Measurements from ENCODE around the gene ZG16B. TPM values are rescaled to one million over a fixed set of nuclear protein-coding genes. Genes with fewer than 3 reads are reported as not detected.

The ZG16B gene
- total RNA-seq, 2 experiments from 2014 or later = 3.6 to 7.0 TPM

- no peak for DNase-seq
Observed at GRCh38 chr16:2835638-2836493, 5.8 kb downstream of the ZG16B start.

GRCh38 chr16:2836646-2837508, 6.8 kb downstream of the ZG16B start:
- Mint-ChIP-seq H3K4me1 (peaks cover 11% of the 10 kb centered on the region), H3K4me3 (no peak overlapping the region), H3K36me3 (no peaks in the 10 kb centered on the region), H3K27ac (no peak overlapping the region), H3K9me3 (ENCODE audit: low read depth) (peaks cover 2% of the 10 kb centered on the region), H3K27me3 (peaks cover 11% of the 10 kb centered on the region)
- DNase-seq = no peak
- no peak for ATAC-seq
- CTCF ChIA-PET = no interaction called here

More at GRCh38 chr16:2835638-2836493, 5.8 kb downstream of the ZG16B start:
- Mint-ChIP-seq H3K4me3 (no peak overlapping the region), H3K27me3 (peaks cover 11% of the 10 kb centered on the region), H3K36me3 (no peaks in the 10 kb centered on the region), H3K4me1 (peaks cover 5% of the 10 kb centered on the region), H3K9me3 (ENCODE audit: low read depth) (peaks cover 2% of the 10 kb centered on the region), H3K27ac (no peak overlapping the region)
- CTCF ChIA-PET = no interaction called here
- no peak for ATAC-seq

GRCh38 chr16:2838928-2839327, 8.8 kb downstream of the ZG16B start:
- CTCF ChIA-PET = interaction anchor here (0.6 to 3.8 kb wide), 23 partner anchors 9 to 304 kb away, joined by 3 to 94 read pairs (median 5); partner anchors contain the start of genes FLYWCH1, FLYWCH2 and PRSS21
- ATAC-seq (peak; percentile 82), DNase-seq (peak; percentile 74)
- H3K36me3 Mint-ChIP-seq = peaks cover 2% of the 10 kb centered on the region
- peaks cover 24% of the 10 kb centered on the region for H3K4me1 Mint-ChIP-seq
- no peaks in the 10 kb centered on the region for H3K9me3 Mint-ChIP-seq (ENCODE audit: low read depth)
- no peak overlapping the region for H3K4me3 Mint-ChIP-seq
- H3K27ac Mint-ChIP-seq = no peak overlapping the region
- peaks cover 5% of the 10 kb centered on the region for H3K27me3 Mint-ChIP-seq

- DNase-seq = no peak
- H3K27me3 Mint-ChIP-seq = peaks cover 5% of the 10 kb centered on the region
- H3K4me3 Mint-ChIP-seq = no peak overlapping the region
- H3K27ac Mint-ChIP-seq = no peak overlapping the region
- ATAC-seq = no peak
- CTCF ChIA-PET = interaction anchor here (0.6 to 3.8 kb wide), 20 partner anchors 8 to 130 kb away, joined by 3 to 94 read pairs (median 6); partner anchors contain the start of genes FLYWCH1, FLYWCH2 and PAQR4
- peaks cover 2% of the 10 kb centered on the region for H3K36me3 Mint-ChIP-seq
- no peaks in the 10 kb centered on the region for H3K9me3 Mint-ChIP-seq (ENCODE audit: low read depth)
- peaks cover 25% of the 10 kb centered on the region for H3K4me1 Mint-ChIP-seq
Observed at GRCh38 chr16:2839650-2840450, 9.7 kb downstream of the ZG16B start.

- Mint-ChIP-seq H3K4me3 (no peak overlapping the region), H3K27me3 (peaks cover 2% of the 10 kb centered on the region), H3K27ac (no peak overlapping the region), H3K36me3 (peaks cover 2% of the 10 kb centered on the region), H3K9me3 (ENCODE audit: low read depth) (no peaks in the 10 kb centered on the region), H3K4me1 (peaks cover 32% of the 10 kb centered on the region)
- CTCF ChIA-PET = interaction anchor here (1.4 to 3.8 kb wide), 3 partner anchors 26 to 129 kb away, joined by 3 to 94 read pairs (median 36); partner anchors contain the start of gene PAQR4
- DNase-seq = no peak
- no peak for ATAC-seq
Observed at GRCh38 chr16:2840914-2841313, 10.8 kb downstream of the ZG16B start.

- H3K9me3 Mint-ChIP-seq (ENCODE audit: low read depth) = no peaks in the 10 kb centered on the region
- H3K27ac Mint-ChIP-seq = peak overlapping the region; percentile 83
- peaks cover 39% of the 10 kb centered on the region for H3K4me1 Mint-ChIP-seq
- peak overlapping the region; percentile 62 for H3K4me3 Mint-ChIP-seq
- ATAC-seq (no peak), DNase-seq (no peak)
- peaks cover 2% of the 10 kb centered on the region for H3K27me3 Mint-ChIP-seq
- H3K36me3 Mint-ChIP-seq = peaks cover 2% of the 10 kb centered on the region
- CTCF ChIA-PET = interaction anchor here (1.0 to 4.0 kb wide), 9 partner anchors 12 to 248 kb away, joined by 3 to 36 read pairs (median 3); partner anchors contain the start of gene FLYWCH2
Observed at GRCh38 chr16:2841606-2842339, 11.7 kb downstream of the ZG16B start.

GRCh38 chr16:2842340-2843000, 12.4 kb downstream of the ZG16B start:
- H3K9me3 Mint-ChIP-seq (ENCODE audit: low read depth) = no peaks in the 10 kb centered on the region
- H3K4me3 Mint-ChIP-seq = peak overlapping the region; percentile 62
- peak overlapping the region; percentile 83 for H3K27ac Mint-ChIP-seq
- peaks cover 2% of the 10 kb centered on the region for H3K36me3 Mint-ChIP-seq
- CTCF ChIA-PET = interaction anchor here (1.0 to 4.0 kb wide), 10 partner anchors 12 to 249 kb away, joined by 3 to 36 read pairs (median 3); partner anchors contain the start of gene FLYWCH2
- no peaks in the 10 kb centered on the region for H3K27me3 Mint-ChIP-seq
- ATAC-seq = peak; percentile 68
- H3K4me1 Mint-ChIP-seq = peaks cover 44% of the 10 kb centered on the region
- peak; percentile 85 for DNase-seq

- H3K4me1 Mint-ChIP-seq = peaks cover 44% of the 10 kb centered on the region
- no peak for ATAC-seq
- no peaks in the 10 kb centered on the region for H3K9me3 Mint-ChIP-seq (ENCODE audit: low read depth)
- H3K36me3 Mint-ChIP-seq = peaks cover 2% of the 10 kb centered on the region
- CTCF ChIA-PET = interaction anchor here (2.1 to 4.0 kb wide), 3 partner anchors 10 to 31 kb away, joined by 5 to 36 read pairs (median 20); no protein-coding TSS in a partner anchor
- H3K27me3 Mint-ChIP-seq = no peaks in the 10 kb centered on the region
- DNase-seq = no peak
- peak overlapping the region; percentile 55 for H3K27ac Mint-ChIP-seq
- H3K4me3 Mint-ChIP-seq = no peak overlapping the region
Observed at GRCh38 chr16:2843526-2843925, 13.4 kb downstream of the ZG16B start.

- Mint-ChIP-seq H3K4me3 (no peak overlapping the region), H3K36me3 (peaks cover 2% of the 10 kb centered on the region), H3K4me1 (peaks cover 40% of the 10 kb centered on the region), H3K27ac (peak overlapping the region; percentile 54), H3K27me3 (peaks cover 7% of the 10 kb centered on the region), H3K9me3 (ENCODE audit: low read depth) (no peaks in the 10 kb centered on the region)
- DNase-seq = no peak
- no peak for ATAC-seq
- CTCF ChIA-PET = interaction anchor here (0.9 to 4.0 kb wide), 4 partner anchors 9 to 82 kb away, joined by 3 to 20 read pairs (median 5); no protein-coding TSS in a partner anchor
Observed at GRCh38 chr16:2845116-2845515, 15.0 kb downstream of the ZG16B start.

- H3K27me3 Mint-ChIP-seq = peaks cover 9% of the 10 kb centered on the region
- H3K27ac Mint-ChIP-seq = no peak overlapping the region
- H3K4me1 Mint-ChIP-seq = peaks cover 34% of the 10 kb centered on the region
- DNase-seq = no peak
- peaks cover 2% of the 10 kb centered on the region for H3K36me3 Mint-ChIP-seq
- peak; percentile 37 for ATAC-seq
- no peak overlapping the region for H3K4me3 Mint-ChIP-seq
- CTCF ChIA-PET = no interaction called here
- no peaks in the 10 kb centered on the region for H3K9me3 Mint-ChIP-seq (ENCODE audit: low read depth)
Observed at GRCh38 chr16:2846511-2847310, 16.6 kb downstream of the ZG16B start.

Data from activated CD8-positive, alpha-beta memory T cell treated with anti-CD3 and anti-CD28 coated beads, Interleukin-2, amount 10 ng/mL, durations not matched to agents 7 days and 5 days (primary cell).